Measurements from ENCODE around the gene SLAMF9.

DNA sequence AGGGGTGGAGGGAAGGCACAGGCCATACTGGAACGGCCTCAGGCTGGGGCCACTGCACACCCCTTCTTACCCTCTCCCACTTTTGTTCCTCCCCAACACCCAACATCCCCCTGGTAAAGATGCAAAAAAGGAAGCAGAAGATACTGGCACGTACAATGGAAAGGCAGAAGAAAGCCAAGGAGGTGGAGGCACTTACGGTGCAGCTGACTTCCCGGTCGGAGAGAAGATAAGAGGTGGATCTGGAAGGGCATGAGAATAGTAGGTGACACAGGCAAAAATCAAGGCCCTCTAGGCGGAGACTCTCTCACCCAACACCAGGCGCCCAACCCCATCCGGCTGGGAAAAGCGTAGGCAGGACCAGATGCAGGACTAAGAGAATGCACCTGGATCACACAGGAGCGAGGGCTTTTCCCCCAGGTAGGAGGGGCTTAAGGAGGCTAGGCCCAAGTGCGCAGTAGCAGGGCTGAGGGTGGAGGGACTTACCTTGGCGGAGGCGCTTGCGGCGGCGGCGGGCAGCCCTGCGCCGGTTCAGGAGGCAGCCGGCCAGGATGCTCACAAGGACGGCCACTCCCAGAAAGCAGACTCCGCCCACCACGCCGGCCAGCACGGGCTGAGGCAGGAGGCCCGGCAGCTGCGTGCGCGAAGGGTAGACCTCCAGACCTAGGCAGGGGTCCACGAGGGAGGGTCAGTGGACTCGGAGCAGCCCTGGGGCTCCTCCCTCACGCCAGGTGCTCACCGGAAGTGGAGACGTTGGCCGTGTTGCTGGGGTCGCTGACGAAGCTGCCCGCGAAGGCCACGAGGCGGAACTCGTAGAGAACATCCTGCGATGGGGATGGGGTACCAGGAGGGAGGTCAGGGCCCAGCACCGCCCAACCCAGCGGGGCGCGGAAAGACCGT lies 24.6 kb downstream of the SLAMF9 start:
- TF ChIP-seq ZFP3 (CRISPR knock-in tag; IDR thresholded peaks at IDR 0.05), result no peak
- TF ChIP-seq SNAI2 (CRISPR knock-in tag; IDR thresholded peaks at IDR 0.05), result no peak
- no peak for TF ChIP-seq OSR1 (CRISPR knock-in tag; IDR thresholded peaks at IDR 0.05)
- TF ChIP-seq ISL1 (CRISPR knock-in tag; IDR thresholded peaks at IDR 0.05), result no peak
